Inferior parietal cortex (tissue), 1 donor: ENCODE measurements around the gene PUS1.

Source experiments
- DNase-seq: peaks from one replicate; pipeline ENCODE4 v3.0.0-alpha.2; 2016; ENCODE audit errors: extremely low spot score

PUS1 gene

DNA sequence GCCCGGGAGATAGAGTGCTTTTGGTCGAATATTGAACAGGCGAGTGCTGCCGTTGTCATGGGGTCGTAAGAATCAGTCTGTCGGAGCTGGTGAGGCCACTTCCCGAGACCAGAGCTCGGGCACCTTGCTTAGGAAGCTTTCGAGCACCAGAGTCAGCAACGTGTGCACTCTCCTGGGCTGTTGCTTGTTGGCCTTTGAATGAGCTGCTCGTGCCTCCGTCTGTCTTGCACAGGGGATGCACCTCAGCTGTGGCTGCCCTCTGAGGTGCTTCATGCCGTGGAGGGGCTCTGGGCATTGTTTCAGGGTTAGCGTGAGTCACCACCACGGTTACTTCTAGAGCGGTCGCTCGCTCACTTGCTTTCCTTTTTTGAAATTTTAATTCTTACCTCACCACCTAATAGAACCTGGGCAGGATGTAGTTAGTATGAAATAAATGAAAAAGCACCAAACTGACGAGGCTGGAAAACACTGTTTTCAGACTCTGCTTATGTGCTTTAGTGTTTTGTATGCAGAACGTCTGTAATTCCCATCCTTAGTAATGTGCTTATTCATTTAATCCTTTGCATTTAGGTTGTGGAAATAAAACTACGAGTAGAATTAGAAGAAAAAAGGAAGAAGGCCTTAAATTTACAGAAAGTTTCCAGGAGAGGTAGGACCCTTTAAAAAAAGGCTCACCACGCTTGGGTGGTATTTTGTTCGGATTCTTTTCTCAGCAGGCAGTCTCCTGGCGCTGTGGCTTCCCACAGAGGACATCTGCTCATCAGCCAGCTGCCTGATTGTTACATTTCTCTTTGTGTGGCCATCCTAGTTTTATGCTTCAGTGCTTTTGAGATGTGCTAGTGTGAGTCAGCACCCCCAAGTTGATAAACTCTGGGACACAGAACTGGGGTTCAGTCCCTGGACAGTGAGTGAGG lies 61.2 kb downstream of the PUS1 start:
- DNase-seq: no peak

DNA sequence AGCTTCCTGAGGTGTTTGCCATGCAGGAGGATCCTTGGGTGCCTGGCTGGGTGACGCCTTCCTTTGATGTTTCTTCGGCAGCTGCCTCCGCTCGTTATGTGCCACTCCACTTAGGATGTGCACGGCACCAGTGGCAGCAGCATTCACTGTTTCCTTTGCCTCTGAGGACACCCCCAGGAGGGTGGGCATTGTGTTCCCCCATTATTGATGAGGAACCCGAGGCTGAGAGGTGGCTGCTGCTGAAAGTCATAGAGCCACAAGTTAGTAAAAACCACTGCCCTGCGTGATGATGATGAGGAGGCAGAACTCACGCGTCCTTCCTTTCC lies 61.9 kb downstream of the PUS1 start:
- DNase-seq: no peak

DNA sequence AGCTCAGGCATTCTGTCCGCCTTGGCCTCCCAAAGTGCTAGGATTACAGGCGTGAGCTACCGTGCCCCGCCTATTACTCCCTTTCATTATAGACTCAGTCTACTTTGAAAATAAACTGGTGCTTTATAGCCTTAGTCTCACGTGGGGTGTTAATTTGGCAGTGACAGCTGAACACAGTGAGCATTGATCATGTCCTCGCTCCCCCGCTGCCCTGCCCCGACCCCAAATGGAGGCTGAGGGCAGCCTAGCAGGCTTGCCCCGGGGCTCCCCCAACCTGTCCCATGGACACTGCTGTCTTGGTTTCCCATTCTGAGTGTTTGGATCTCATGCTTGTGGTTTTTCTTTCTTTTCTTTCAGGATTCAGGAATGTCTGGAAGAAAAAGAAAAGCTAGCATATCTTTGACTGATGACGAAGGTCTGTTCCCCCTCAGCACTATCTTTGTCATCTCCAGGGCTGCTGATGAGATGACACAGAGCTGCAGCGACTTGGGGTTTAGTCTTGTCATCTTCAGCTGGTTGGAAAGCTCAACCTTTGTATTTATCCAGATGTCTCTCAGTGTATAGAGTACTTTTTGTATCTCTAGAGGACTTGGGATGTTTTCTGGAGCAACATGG lies 62.8 kb downstream of the PUS1 start:
- no peak for DNase-seq

DNA sequence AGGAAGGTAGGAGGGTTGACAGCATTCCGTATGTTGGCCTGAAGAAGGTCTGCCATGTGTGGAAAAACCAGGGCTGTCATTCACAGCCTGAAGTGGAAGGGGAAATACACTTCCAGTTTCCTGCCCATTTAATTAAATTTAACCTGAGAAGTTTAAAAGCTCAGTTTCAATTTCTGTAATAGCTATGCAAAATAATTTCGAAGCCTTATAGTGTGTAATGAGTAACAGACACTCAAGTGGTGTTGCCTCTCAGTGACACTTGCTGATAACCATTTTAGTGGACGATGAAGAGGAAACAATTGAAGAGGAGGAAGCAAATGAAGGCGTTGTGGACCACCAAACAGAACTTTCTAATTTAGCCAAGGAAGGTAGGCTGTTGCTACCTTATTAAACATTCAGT lies 65.5 kb downstream of the PUS1 start:
- DNase-seq: no peak
